ENCODE measurements around the gene SCARB1. TPM values are rescaled to one million over a fixed set of nuclear protein-coding genes. Genes with fewer than 3 reads are reported as not detected.

Gene SCARB1
- total and polyA plus RNA-seq, 2 experiments from 2014 or later, result 31.0 to 62.5 TPM

GRCh38 chr12:124755801-124756148 is 107.9 kb downstream of the SCARB1 start:
- Histone ChIP-seq H2AFZ (peak overlapping the region; percentile 90; the same call in 1 of the 2 replicates), H3K36me3 (ENCODE audit: insufficient read depth) (no peaks in the 10 kb centered on the region), H3K79me2 (replicated peaks; ENCODE audit: insufficient read depth) (no peaks in the 10 kb centered on the region), H3K9me2 (ENCODE audit: insufficient read depth) (no peaks in the 10 kb centered on the region), H3K4me1 (ENCODE audit: insufficient read depth) (peaks cover 17% of the 10 kb centered on the region), H3F3A (replicated peaks; ENCODE audit: low read depth) (no peaks in the 10 kb centered on the region), H3K27me3 (ENCODE audit: insufficient read depth) (no peaks in the 10 kb centered on the region), H3K4me3 (no peak overlapping the region), H3K27ac (ENCODE audit: low read depth) (no peak overlapping the region), H4K20me1 (replicated peaks; ENCODE audit: insufficient read depth) (no peaks in the 10 kb centered on the region), H3K4me2 (peak overlapping the region; percentile 51)
- H3K27ac Mint-ChIP-seq, result no peak overlapping the region
- peaks cover 39% of the 10 kb centered on the region for H3K9me3 Mint-ChIP-seq
- no peak for DNase-seq (ENCODE audit: low spot score)
- H3K4me1 Mint-ChIP-seq, result peaks cover 36% of the 10 kb centered on the region
- H3K36me3 Mint-ChIP-seq (ENCODE audit: low read depth), result peaks cover 26% of the 10 kb centered on the region
- TF ChIP-seq POLR2AphosphoS5 (IDR thresholded peaks at IDR 0.05; ENCODE audit: low read depth) (no peak), ZNF114 (CRISPR knock-in tag; IDR thresholded peaks at IDR 0.05) (no peak), CREB1 (CRISPR knock-in tag; IDR thresholded peaks at IDR 0.05; ENCODE audit: low read depth) (no peak), STAT1 (IDR thresholded peaks at IDR 0.05; ENCODE audit: unreplicated experiment) (no peak), REST (IDR thresholded peaks at IDR 0.05; ENCODE audit: unreplicated experiment) (no peak)
- TF ChIP-seq, protein P1, sequence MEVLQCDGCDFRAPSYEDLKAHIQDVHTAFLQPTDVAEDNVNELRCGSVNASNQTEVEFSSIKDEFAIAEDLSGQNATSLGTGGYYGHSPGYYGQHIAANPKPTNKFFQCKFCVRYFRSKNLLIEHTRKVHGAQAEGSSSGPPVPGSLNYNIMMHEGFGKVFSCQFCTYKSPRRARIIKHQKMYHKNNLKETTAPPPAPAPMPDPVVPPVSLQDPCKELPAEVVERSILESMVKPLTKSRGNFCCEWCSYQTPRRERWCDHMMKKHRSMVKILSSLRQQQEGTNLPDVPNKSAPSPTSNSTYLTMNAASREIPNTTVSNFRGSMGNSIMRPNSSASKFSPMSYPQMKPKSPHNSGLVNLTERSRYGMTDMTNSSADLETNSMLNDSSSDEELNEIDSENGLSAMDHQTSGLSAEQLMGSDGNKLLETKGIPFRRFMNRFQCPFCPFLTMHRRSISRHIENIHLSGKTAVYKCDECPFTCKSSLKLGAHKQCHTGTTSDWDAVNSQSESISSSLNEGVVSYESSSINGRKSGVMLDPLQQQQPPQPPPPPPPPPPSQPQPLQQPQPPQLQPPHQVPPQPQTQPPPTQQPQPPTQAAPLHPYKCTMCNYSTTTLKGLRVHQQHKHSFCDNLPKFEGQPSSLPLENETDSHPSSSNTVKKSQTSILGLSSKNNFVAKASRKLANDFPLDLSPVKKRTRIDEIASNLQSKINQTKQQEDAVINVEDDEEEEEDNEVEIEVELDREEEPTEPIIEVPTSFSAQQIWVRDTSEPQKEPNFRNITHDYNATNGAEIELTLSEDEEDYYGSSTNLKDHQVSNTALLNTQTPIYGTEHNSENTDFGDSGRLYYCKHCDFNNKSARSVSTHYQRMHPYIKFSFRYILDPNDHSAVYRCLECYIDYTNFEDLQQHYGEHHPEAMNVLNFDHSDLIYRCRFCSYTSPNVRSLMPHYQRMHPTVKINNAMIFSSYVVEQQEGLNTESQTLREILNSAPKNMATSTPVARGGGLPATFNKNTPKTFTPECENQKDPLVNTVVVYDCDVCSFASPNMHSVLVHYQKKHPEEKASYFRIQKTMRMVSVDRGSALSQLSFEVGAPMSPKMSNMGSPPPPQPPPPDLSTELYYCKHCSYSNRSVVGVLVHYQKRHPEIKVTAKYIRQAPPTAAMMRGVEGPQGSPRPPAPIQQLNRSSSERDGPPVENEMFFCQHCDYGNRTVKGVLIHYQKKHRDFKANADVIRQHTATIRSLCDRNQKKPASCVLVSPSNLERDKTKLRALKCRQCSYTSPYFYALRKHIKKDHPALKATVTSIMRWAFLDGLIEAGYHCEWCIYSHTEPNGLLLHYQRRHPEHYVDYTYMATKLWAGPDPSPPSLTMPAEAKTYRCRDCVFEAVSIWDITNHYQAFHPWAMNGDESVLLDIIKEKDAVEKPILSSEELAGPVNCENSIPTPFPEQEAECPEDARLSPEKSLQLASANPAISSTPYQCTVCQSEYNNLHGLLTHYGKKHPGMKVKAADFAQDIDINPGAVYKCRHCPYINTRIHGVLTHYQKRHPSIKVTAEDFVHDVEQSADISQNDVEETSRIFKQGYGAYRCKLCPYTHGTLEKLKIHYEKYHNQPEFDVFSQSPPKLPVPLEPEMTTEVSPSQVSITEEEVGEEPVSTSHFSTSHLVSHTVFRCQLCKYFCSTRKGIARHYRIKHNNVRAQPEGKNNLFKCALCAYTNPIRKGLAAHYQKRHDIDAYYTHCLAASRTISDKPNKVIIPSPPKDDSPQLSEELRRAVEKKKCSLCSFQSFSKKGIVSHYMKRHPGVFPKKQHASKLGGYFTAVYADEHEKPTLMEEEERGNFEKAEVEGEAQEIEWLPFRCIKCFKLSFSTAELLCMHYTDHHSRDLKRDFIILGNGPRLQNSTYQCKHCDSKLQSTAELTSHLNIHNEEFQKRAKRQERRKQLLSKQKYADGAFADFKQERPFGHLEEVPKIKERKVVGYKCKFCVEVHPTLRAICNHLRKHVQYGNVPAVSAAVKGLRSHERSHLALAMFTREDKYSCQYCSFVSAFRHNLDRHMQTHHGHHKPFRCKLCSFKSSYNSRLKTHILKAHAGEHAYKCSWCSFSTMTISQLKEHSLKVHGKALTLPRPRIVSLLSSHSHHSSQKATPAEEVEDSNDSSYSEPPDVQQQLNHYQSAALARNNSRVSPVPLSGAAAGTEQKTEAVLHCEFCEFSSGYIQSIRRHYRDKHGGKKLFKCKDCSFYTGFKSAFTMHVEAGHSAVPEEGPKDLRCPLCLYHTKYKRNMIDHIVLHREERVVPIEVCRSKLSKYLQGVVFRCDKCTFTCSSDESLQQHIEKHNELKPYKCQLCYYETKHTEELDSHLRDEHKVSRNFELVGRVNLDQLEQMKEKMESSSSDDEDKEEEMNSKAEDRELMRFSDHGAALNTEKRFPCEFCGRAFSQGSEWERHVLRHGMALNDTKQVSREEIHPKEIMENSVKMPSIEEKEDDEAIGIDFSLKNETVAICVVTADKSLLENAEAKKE (CRISPR knock-in tag; IDR thresholded peaks at IDR 0.05), result no peak
- TF ChIP-seq, protein P2, sequence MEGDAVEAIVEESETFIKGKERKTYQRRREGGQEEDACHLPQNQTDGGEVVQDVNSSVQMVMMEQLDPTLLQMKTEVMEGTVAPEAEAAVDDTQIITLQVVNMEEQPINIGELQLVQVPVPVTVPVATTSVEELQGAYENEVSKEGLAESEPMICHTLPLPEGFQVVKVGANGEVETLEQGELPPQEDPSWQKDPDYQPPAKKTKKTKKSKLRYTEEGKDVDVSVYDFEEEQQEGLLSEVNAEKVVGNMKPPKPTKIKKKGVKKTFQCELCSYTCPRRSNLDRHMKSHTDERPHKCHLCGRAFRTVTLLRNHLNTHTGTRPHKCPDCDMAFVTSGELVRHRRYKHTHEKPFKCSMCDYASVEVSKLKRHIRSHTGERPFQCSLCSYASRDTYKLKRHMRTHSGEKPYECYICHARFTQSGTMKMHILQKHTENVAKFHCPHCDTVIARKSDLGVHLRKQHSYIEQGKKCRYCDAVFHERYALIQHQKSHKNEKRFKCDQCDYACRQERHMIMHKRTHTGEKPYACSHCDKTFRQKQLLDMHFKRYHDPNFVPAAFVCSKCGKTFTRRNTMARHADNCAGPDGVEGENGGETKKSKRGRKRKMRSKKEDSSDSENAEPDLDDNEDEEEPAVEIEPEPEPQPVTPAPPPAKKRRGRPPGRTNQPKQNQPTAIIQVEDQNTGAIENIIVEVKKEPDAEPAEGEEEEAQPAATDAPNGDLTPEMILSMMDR (conservative IDR thresholded peaks at IDR 0.05; ENCODE audit: low read depth in 2 of 2), result no peak
- H3K27me3 Mint-ChIP-seq (ENCODE audit: insufficient read depth, low read depth, poor library complexity), result peaks cover 16% of the 10 kb centered on the region
- no peak overlapping the region for H3K4me3 Mint-ChIP-seq
- ATAC-seq, result no peak

Measured in GM23338 (cell line).